PC-9 (cell line): ENCODE data around the gene ATG9A.

Experiments
- CTCF ChIP-seq: fragments of 200-600 bp; sonication (generic); conservative IDR thresholded peaks from 2 replicates; pipeline ENCODE4 v1.6.1; 2017; ENCODE audit warnings: mixed run types, antibody characterized with exemption, mild to moderate bottlenecking, moderate library complexity
- EZH2 ChIP-seq: fragments of 200-600 bp; sonication (generic); IDR thresholded peaks from 2 replicates; pipeline ENCODE4 v1.8.0; 2017; ENCODE audit warnings: antibody characterized with exemption, low read depth

- no peak for TF ChIP-seq CTCF
- no peak for TF ChIP-seq EZH2
These were observed 19.1 kb downstream of the ATG9A start for GRCh38 chr2:219210196-219210885.
